ENCODE data around the gene ATP8A2.

The ATP8A2 gene

DNA sequence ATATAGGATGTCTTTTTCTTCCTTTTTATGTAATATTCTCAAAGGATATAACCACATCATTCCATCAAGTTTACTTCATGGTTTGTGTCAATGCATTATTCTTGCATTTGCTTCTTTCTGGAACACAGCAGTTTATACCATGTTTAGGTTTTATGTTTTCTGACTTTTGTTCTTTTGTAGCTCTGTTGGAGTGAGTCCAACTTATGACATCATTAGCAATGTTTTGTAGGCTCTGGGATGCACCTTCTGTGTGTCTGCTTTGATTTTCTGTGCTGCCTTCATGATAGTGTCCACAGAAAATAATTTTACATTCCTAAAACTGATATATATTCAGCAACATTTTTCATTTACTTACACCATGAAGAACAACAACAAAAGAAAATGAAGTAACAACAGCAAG, 611.1 kb downstream of the ATP8A2 start:
- DNase-seq = no peak

DNA sequence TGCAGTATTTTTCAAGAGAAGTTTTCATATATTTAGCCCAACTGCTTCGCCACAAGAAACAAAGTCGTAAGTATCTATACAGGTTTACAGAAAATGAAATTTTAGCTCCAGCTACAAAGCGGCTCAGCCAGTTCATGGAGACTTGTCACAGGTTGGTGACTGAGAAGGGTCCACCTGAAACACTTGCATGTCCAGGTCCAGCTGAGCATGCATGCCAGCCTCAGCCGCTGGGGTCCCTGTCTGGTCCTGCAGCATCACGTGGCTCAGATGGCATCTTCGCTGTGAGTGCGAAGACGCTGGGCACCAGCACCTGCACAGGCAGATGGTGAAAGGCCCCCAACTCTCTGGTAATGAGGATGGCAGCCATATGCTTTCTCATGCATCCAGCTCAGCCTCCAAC, 616.2 kb downstream of the ATP8A2 start:
- DNase-seq = no peak

DNA sequence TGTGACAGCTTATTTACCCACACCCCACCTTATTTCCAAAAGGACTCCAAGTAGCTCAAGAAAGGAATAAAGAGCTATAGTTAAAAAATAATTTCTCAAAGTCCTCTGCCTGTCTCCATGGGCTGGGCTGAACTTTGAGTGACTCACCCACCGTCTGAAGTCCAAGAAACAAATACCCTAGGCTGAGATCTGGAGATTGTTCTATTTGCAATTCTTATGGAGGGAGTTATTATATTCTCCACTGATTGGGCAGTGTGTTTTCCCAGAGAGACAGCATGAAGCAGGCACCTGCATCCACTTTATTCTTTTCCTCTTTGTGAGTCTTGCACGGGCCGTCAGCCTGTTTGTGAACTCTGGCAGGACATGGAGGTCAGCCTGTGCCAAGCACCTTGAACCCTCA, 616.9 kb downstream of the ATP8A2 start:
- no peak for DNase-seq

DNA sequence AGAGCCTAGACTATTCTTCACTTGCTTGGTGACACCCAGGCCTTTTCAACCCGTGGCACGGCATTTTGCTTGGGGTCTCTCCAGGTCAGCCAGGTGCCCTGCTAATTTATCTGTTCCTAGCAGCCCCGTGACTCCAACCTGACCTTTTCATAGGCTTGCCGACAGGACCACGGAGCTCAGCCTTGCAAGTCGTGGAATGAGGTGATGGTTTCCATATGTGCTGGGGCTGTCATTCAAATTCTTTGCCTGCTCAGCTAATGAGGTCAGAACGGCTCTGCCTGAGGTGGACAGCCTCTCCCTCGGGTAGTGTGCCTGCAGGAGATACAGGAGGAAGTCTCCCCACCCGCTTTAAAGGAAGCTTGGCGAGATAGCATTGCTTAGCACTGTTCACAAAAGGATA, 619.0 kb downstream of the ATP8A2 start:
- DNase-seq = no peak

DNA sequence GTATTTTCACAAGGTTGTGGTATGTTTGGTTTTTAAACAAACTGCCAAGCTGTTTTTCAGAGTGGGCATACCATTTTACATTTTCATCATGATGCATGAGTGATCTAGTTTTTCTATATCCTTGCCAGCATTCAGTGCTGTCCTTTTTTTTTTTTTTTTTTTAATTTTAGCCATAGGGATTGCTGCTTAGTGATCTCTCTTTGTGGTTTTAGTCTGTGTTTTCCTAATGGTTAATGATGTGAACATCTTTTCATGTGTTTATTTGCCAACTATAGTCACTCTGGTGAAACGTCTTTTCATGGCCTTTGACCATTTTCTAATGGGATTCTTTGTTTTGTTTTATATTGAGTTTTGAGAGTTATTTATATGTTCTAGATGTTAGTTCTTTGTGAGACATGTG, 620.3 kb downstream of the ATP8A2 start:
- DNase-seq = no peak

DNA sequence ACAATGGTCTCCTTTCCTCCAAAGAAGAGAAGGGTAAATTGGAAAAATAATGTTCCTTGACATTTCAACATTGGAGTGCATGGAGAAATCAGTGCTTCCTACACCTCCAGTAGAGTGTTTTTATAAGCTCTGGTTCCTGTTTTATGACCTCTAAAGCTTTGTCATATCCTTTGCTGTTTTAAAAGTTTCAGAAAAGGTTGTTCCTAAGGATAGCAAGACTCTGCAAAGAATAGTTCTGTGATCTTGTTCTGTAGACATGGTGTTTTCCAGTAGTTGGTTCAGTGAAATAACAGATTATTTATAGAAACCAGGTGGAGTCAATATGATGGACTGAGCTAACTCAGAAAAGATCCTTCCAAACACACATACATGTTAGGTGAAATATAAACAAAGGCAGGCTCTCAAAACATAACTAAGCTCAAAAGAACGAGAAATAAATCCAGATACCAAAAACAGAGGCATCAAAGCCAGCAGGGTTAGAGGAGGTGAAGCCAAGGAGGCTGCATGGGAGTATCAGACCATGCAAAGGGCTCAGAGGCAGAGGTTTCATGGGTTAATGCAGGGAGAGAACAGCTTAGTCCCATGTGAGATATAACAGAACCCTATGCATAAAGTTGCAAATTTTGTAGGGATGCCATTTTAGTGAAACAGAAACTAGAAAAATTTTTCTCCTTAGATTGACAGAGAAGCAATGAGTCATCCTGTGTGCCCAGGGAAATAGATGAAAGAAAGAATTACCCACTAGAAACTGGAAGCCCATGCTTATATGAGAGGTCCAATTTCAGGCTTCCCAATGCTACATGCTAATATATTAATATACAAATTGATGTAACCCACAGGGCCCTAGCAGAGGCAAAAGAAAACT, 635.7 kb downstream of the ATP8A2 start:
- DNase-seq = no peak

DNA sequence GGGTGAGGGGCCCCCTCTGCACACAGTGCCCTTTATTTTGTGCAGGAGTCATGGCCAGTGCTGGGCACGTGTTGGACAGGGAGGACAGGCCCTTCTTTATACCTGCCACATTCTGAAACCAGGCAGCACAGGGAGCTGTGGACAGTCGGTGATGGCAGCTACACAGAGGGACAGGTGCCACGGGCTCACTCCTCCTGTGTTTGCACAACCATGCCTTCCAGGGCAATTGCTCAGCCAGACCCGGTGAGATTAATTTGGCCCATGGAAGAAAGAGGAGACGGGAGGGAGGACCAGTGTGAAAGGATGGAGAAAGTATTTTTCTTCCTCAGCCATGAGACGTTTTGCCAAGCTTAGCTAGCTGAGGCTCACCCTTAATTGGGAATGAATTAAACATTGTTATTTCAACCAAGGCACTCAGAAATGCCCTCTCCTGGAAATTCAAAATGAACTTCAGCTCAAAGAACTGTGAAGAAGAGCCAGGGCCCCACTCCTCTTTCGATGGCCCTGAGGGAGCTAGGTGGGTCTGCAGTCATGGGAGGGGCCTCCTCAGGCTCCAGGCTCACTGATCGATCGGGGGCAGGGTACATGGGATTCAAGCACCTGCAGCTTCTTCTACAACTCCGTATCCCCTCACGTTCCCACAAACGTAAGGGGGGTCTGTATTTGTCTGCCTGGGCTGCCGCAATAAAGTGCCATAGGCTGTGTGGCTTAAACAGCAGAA, 638.9 kb downstream of the ATP8A2 start:
- DNase-seq = no peak

DNA sequence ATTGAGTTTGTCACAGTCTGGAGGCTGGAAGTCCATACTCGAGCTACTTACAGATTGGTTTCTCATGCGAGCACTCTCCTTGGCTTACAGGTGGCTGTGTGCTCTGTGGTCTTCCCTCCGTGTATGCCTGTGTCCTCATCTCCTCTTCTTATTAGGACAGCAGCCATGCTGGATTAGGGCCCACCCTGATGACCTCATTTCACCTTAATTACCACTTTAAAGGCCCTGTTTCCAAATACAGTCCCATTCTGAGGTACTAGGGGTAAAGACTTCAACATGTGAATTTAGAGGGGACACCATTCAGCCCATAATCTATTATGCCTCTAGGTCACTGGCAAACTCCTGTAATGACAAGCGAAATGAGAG, 639.4 kb downstream of the ATP8A2 start:
- no peak for DNase-seq

DNA sequence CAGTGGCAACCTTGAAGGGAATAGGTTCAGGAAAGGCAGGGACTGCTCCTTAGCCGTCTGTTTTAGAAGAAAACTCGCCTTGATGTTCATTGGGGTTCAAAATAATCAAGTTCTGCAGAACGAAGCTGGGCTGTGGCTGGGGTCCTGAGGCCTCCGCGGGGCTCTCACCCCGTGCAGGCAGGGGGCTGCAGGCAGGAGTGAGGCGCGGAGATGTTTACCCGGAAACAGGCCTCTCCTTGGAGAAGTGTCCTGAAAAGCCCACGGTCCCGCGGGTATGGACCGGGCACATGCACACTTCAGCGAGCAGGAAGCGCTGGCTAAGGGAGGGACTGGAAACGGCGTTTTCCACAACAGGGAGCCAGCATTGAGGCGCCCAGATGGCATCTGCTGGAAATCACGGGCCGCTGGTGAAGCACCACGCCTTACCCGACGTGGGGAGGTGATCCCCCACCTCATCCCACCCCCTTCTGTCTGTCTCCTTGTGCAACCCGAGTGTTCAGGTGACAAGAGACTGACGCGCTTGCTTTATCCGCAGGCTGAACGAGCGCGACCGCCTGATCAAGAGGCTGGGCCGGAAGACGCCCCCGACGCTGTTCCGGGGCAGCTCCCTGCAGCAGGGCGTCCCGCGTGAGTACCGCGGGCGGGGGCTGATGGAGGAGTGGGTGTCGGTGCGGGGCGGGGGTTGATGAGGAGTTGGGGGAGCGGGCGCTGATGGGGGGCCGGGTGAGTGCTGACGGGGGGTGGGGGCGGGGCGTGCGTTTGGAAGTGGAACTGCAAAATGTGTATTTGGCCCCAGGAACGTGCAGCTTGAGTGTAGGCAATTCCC, 640.4 kb downstream of the ATP8A2 start:
- DNase-seq = peak; percentile 60

DNA sequence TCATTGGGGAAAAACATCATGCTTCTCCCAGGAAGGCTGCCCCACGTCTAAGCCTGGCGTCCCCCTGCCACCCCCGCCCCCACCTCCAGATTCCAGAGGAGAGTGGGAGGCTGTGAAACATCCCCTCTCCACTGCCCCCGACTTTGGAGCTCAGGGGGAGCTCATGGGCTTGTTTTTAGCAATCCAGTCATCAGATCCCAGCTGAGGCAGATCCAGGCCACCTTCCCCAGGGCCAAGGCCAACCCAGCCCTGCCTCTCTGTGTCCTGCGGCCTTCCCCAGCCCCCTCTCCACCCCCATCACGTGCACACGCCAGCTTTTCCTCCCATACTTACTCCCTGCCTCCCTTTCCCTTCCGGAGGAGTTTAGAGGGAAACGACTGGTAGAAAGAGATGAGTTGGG, 641.2 kb downstream of the ATP8A2 start:
- DNase-seq = no peak

DNA sequence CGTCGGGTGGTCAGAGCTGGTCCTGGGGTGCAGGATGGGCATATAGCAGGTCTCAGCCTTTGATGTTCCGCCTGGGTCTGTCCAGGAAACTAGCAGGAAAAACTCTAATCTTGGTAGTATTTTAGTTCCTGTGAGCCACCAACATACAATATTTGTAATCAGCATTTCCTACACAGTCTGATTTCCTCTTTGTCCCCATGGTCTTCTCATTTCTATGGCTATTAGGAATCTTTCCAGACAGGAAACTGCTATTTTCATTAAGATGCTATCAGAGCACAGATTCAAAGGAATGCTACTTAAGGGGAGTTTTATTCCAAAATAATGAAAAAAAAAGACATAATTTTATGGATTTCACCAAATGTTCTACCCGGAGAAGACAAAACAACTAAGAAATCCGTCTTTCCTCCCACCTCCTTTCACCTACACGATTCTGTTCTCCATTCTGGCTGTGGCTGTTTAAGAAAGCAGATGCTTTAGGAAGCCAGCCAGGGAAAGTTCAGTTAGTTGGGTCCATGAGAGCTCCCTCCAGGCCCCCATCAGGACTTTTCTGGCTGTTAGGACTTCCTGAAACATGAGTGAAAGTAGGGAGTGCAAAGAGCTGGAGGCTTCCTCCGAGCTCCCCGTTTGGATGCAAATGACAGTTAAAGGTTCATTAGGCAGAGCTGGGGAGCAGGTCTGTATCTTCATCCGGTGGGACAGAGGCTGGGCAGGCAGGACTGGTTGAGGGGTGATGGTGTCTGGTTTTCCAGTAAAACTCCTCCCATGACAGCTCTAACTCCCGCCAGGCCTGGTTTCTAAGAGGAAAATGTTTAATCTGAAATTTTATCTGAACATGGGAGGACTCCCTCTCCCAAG, 643.7 kb downstream of the ATP8A2 start:
- no peak for DNase-seq

DNA sequence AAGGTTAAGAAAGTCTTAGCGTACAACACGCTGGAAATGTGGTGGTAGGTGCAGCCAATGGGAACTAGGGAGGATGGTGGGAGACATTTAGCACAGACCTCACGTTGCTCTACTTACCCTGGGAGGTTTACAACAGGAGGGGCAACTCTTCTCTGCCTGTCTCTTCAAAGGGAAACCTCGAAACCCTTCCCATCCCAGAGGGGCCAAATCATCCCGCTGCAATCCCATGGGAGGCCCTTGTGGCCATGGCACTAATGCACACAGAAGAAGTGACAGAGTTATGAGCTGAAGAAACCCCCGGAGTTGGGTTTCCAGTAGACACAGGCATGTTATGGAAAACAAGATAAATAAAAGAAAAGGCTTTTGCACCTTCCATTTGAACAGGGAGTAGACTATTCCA, 644.4 kb downstream of the ATP8A2 start:
- DNase-seq = no peak

DNA sequence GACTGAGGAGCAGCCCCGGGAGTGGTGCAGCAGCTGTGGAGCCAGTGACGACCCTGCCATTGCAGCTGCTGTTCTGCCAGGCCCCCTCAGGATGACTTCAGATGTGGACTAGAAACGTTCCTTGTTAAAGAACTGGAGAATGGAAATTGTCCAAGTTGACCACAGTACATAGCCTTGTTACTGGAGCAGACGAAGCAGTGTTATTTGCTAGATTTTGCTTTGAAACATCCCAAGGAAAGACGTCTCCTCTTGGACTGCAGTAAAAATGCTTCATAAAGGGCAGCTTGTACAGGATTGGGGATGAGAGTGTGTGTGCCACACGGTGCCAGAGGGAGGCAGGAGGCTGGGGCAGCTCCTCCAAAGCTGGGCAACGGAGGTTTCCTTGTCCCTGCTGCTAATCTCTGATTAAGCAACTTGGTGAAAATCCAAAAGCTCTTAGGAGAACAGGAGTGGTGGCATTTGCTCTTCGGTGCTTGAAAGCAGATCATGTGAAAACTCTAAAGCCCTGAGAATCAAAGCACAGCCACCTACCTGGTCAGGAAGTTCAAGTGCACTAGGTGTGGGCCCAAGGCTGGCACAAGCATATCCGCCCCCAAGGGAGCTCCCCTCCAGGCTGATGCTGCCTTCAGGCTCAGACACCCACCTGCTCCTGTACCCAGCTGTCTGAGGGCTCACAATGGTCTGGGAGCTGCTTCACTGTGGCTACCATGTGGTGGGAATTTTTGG, 645.6 kb downstream of the ATP8A2 start:
- peak; percentile 14 for DNase-seq

DNA sequence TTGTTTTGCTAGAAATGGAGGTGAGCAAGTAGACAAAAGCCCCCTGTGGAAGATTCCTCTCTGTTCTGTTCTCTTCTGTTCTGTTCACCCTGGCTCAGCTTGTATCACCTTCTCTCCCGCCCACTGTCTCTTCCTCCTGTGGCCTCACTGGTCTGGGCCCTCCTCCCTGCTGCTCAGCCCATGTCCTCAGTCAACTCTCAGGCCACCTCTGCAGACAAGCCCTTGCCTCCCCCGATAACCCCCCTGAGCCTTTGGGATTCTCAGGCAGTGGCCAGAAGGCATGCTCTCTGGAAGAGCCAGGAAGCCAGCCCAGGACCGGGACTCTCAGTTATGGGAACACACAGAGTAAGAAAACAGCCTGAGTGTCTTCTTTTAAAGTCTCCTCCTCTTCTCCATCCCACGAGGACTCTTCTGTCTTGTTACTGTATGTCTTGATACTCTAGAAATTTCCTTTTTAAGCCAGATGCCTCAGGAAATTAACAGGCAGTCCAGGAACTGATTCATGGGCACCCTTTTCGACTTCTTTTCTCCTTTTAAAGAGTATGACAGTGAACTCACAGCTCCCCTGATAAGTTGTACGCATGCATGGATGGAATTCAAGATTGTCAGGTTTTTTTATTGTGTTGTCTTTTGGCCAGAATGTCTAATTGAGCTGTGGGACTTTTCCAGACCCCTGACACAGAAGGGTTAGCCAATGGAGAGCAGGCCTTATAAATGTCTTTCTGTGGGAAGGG, 646.3 kb downstream of the ATP8A2 start:
- DNase-seq = no peak

DNA sequence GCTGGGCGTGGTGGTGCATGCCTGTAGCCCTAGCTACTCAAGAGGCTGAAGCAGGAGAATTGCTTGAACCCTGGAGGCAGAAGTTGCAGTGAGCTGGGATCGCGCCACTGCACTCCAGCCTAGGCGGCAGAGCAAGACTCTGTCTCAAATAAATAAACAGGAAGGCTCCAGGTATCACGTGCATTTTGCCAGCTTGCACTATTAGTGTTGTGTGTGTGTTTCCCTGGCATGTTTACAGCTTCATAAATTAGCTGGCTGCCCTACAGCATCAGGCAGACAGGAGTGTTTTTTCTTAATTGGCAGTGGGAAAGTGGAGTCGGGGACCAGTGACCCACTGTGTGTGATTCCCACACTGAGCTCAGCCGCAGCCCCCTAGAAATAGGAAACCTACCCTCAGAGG, 647.5 kb downstream of the ATP8A2 start:
- no peak for DNase-seq

DNA sequence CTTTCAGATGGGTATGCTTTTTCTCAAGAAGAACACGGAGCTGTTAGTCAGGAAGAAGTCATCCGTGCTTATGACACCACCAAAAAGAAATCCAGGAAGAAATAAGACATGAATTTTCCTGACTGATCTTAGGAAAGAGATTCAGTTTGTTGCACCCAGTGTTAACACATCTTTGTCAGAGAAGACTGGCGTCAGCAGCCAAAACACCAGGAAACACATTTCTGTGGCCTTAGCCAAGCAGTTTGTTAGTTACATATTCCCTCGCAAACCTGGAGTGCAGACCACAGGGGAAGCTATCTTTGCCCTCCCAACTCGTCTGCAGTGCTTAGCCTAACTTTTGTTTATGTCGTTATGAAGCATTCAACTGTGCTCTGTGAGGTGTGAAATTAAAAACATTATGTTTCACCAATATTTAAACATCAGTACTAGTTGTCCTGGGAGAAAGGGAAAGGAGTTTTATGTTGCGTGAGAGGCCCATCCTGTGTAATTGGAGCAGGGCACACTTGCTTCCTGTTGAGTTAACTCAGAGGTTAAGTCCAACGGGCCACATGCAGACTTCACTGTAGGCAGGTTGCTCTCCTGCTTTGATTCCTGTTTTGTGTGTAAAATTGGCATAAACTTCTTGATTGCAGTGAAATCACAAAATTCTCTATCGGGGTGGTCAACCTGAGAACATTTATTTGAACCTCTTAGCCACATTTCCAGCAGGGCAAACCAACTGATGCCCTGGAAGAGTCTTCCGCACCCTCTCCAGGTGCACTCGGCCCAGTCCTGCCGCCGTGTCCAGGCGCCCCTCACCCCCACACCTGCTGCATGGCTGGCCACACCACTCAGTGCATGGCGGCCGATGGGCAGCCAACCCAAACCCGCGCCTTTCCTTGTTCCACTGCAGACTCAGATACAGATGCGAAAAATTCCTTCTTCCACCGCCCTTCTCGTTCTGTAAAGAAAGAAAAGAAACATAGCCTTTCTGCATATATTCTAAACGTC, 648.4 kb downstream of the ATP8A2 start:
- DNase-seq = no peak

DNA sequence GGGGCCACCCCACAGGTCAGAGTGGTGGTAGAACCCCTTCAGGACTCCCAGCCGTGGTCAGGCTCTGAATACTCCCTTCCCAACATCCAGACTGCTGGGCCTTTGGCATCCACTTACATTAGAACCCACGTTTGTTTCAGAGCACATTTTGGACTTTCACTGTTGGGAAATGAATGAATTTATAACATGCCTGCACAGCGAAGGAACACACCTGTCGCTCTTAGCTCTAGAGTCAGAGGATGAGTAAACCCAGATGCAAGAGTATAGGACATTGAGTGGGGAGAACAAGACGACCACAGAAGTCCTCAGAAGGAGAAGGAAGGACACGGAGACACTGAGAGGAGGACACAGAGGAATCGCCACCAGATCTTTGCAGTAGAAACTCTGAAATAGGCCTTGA, 649.1 kb downstream of the ATP8A2 start:
- no peak for DNase-seq

DNA sequence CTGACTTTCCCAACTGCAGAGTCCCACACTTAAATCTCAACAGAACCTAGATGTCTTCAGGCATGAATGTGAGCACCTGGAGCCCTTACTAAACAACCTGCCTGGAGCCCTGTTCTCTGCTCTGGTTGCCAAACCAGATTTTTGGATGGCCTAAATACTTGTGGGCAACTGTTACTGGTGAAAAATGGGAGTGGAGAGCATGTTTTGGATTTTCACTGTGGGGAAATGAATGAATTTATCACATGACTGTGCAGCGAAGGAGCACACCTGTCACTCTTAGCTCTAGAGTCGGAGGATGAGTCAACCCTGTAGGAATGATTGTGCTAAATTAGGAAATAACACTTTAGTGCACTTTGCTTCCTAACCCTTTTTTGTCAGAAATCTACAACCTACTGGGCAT, 649.7 kb downstream of the ATP8A2 start:
- DNase-seq = no peak

DNA sequence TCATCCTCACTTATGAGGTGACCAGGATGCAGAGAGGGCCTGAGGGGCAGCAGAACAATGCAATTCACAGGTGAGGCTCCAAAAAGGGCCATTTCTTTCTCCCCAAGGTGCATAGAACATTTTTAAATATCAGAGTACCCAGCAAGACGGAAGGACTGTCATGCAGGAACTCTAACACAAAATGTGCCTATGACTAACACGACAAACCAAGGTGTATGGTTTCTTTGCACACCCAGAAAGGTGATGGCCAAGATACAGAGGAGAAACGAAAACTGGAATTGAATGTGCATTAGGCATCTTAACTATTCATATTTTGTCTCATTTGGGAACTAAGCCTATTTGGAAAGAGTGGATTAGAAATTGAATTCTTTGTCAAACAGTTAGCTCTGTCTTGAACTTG, 650.2 kb downstream of the ATP8A2 start:
- no peak for DNase-seq

Measured in activated gamma-delta T cell treated with Interleukin-2 at 50 U/mL for 16 hours (primary cell).